ENCODE data around the gene GRK4. TPM values are rescaled to one million over a fixed set of nuclear protein-coding genes. Genes with fewer than 3 reads are reported as not detected.

Gene GRK4
- total and polyA plus RNA-seq, 10 of the 15 experiments (the other 5 are each of a cell fraction or from before 2014, with no cell fraction given): 1.1 to 4.0 (median 2.5) TPM

GRCh38 chr4:3022651-3023050, 59.3 kb downstream of the GRK4 start:
- no peak overlapping the region for H2AFZ ChIP-seq (ENCODE audit: control insufficient read depth, low read depth, low read length)
- DNase-seq (ENCODE audit: low read depth, low spot score) (no peak), ATAC-seq (no peak), FAIRE-seq (no peak)
- no peak overlapping the region for H3K4me2 ChIP-seq (ENCODE audit: control insufficient read depth, insufficient read depth)
- WGBS (ENCODE audit: insufficient coverage, insufficient replicate concordance, low lambda C conversion rate, missing lambda C conversion rate): 58% methylated on average over 3 of the region's 3 CpGs
- BruUV-seq (replicated peaks): no TSS peak
- no peak for TF ChIP-seq SPI1 (IDR thresholded peaks at IDR 0.05; ENCODE audit: borderline replicate concordance, insufficient read depth, low read depth, low read length)
- TF ChIP-seq NFXL1 (IDR thresholded peaks at IDR 0.05; ENCODE audit: borderline replicate concordance): no peak
- no peak for TF ChIP-seq E2F4 (IDR thresholded peaks at IDR 0.05; ENCODE audit: low read depth, low read length)
- no peak for TF ChIP-seq HCFC1 (IDR thresholded peaks at IDR 0.05; ENCODE audit: low read length)
- TF ChIP-seq CBX5 (IDR thresholded peaks at IDR 0.05; ENCODE audit: low read depth): no peak
- no peak for TF ChIP-seq ZZZ3 (IDR thresholded peaks at IDR 0.05; ENCODE audit: control insufficient read depth, insufficient read length, low read depth)
- no peak for TF ChIP-seq RELA (IDR thresholded peaks at IDR 0.05; ENCODE audit: borderline replicate concordance, partially characterized antibody)
- TF ChIP-seq CEBPB (IDR thresholded peaks at IDR 0.05; ENCODE audit: borderline replicate concordance in 1 of 2, low read depth in 2 of 2, low read length in 2 of 2): no peak
- no peak for TF ChIP-seq RAD21 (IDR thresholded peaks at IDR 0.05; ENCODE audit: insufficient read depth, low read depth, low read length)
- no peak for TF ChIP-seq ZNF592 (IDR thresholded peaks at IDR 0.05)
- TF ChIP-seq ZNF24 (IDR thresholded peaks at IDR 0.05): no peak
- peaks cover 8% of the 10 kb centered on the region; the same call in 2 of the 3 replicates for H3K9me3 ChIP-seq (replicated peaks; ENCODE audit: control insufficient read depth, insufficient read depth, low read length)
- H3K27me3 ChIP-seq (replicated peaks in 1 of 2; ENCODE audit: control insufficient read depth in 2 of 2, insufficient read depth in 2 of 2, low read length in 1 of 2): no peaks in the 10 kb centered on the region
- ChIA-PET CTCF (interaction anchor here (1.5 kb wide), 1 partner anchor 13 kb away, joined by 3 read pairs; no protein-coding TSS in a partner anchor), POLR2A (no interaction called here), RAD21 (ENCODE audit: unreplicated experiment) (interaction anchor here (0.8 kb wide), 1 partner anchor 10 kb away, joined by 3 read pairs; no protein-coding TSS in a partner anchor), SMC1A (ENCODE audit: uncharacterized antibody, unreplicated experiment) (no interaction called here)
- no peak overlapping the region for H3K27ac ChIP-seq (ENCODE audit: control insufficient read depth, insufficient read depth)
- no peak overlapping the region for H3K9ac ChIP-seq (ENCODE audit: control insufficient read depth, insufficient read depth, low read length)
- no peaks in the 10 kb centered on the region for H3K36me3 ChIP-seq (ENCODE audit: control insufficient read depth in 2 of 2, insufficient read depth in 2 of 2, low read length in 1 of 2)
- no peaks in the 10 kb centered on the region for H3K79me2 ChIP-seq (ENCODE audit: control insufficient read depth, insufficient read depth, low read length)
- no peaks in the 10 kb centered on the region for H4K20me1 ChIP-seq (ENCODE audit: control insufficient read depth, insufficient read depth)
- intact Hi-C loops (cut with micrococcal nuclease; ENCODE audit: unreplicated experiment) (no loop called here), in situ Hi-C loops (cut with MboI) (no loop called here)
- H3K4me3 ChIP-seq: no peak overlapping the region
- peaks cover 29% of the 10 kb centered on the region for H3K4me1 ChIP-seq (ENCODE audit: control insufficient read depth, insufficient read depth, low read length)
